ENCODE data around the gene HIRA.

The HIRA gene

GRCh38 chr22:19398206-19398605, 33.3 kb downstream of the HIRA start:
- H3K36me3 ChIP-seq (replicated peaks in 1 of 2; ENCODE audit: control insufficient read depth in 2 of 2, insufficient read depth in 2 of 2, low read length in 2 of 2): peaks cover 39 to 98% of the 10 kb centered on the region in 2 donors
- no peak overlapping the region for H3K27ac ChIP-seq (replicated peaks; ENCODE audit: low read length)
- H3K23ac ChIP-seq (ENCODE audit: low read depth, low read length, poor library complexity): no peak overlapping the region
- no peak overlapping the region for H4K8ac ChIP-seq (ENCODE audit: low read depth, low read length)
- H3K9me3 ChIP-seq (replicated peaks in 1 of 2; ENCODE audit: control insufficient read depth in 2 of 2, insufficient read depth in 1 of 2, low read depth in 1 of 2, low read length in 2 of 2): no peaks in the 10 kb centered on the region
- H3K9ac ChIP-seq (ENCODE audit: low read depth, low read length, poor library complexity): no peak overlapping the region
- H2AK5ac ChIP-seq (ENCODE audit: low read depth, low read length): no peak overlapping the region
- H3K27me3 ChIP-seq (ENCODE audit: control insufficient read depth in 3 of 3, insufficient read depth in 3 of 3, low read depth in 1 of 3, low read length in 3 of 3): no peaks in the 10 kb centered on the region
- no peak overlapping the region for H3K14ac ChIP-seq (ENCODE audit: low read length)
- H3K4me1 ChIP-seq (ENCODE audit: control insufficient read depth in 2 of 2, insufficient read depth in 1 of 2, low read depth in 1 of 2, low read length in 2 of 2): no peaks in the 10 kb centered on the region
- no peak for DNase-seq (ENCODE audit: low spot score)
- no peak overlapping the region for H3K4me3 ChIP-seq (ENCODE audit: low read length in 2 of 2)
- H3K18ac ChIP-seq (ENCODE audit: low read length): no peak overlapping the region
- no peak overlapping the region for H2AFZ ChIP-seq (ENCODE audit: low read length)
- H3K4me2 ChIP-seq (ENCODE audit: insufficient read depth, low read length, poor library complexity, severe bottlenecking): no peak overlapping the region
- no peak overlapping the region for H2BK15ac ChIP-seq (ENCODE audit: low read length)
- WGBS, 2 donors (ENCODE audit: extremely low coverage in 2 of 2, insufficient read length in 2 of 2, insufficient replicate concordance in 1 of 2): no CpG with 5 or more reads among the region's 6 CpGs
- H2BK120ac ChIP-seq (ENCODE audit: low read depth, low read length): no peak overlapping the region
- peaks cover 2% of the 10 kb centered on the region for H3K79me1 ChIP-seq (ENCODE audit: low read depth, low read length)
- H4K91ac ChIP-seq (ENCODE audit: low read depth, low read length, poor library complexity): no peak overlapping the region
- no peak overlapping the region for H3K4ac ChIP-seq (ENCODE audit: low read length)
- no peak overlapping the region for H2BK5ac ChIP-seq (ENCODE audit: low read length)
- H2BK12ac ChIP-seq (ENCODE audit: low read length): no peak overlapping the region

GRCh38 chr22:19397734-19398104, 33.8 kb downstream of the HIRA start:
- H3K27me3 ChIP-seq (ENCODE audit: control insufficient read depth in 3 of 3, insufficient read depth in 3 of 3, low read depth in 1 of 3, low read length in 3 of 3): no peaks in the 10 kb centered on the region
- no peak overlapping the region for H2BK12ac ChIP-seq (ENCODE audit: low read length)
- no peak overlapping the region for H3K9ac ChIP-seq (ENCODE audit: low read depth, low read length, poor library complexity)
- H3K36me3 ChIP-seq (replicated peaks in 1 of 2; ENCODE audit: control insufficient read depth in 2 of 2, insufficient read depth in 2 of 2, low read length in 2 of 2): peaks cover 42 to 98% of the 10 kb centered on the region in 2 donors
- H4K8ac ChIP-seq (ENCODE audit: low read depth, low read length): no peak overlapping the region
- no peak overlapping the region for H3K4me3 ChIP-seq (ENCODE audit: low read length in 2 of 2)
- no peaks in the 10 kb centered on the region for H3K4me1 ChIP-seq (ENCODE audit: control insufficient read depth in 2 of 2, insufficient read depth in 1 of 2, low read depth in 1 of 2, low read length in 2 of 2)
- H3K4ac ChIP-seq (ENCODE audit: low read length): no peak overlapping the region
- H2BK15ac ChIP-seq (ENCODE audit: low read length): no peak overlapping the region
- H3K23ac ChIP-seq (ENCODE audit: low read depth, low read length, poor library complexity): no peak overlapping the region
- H3K18ac ChIP-seq (ENCODE audit: low read length): no peak overlapping the region
- no peak for DNase-seq (ENCODE audit: low spot score)
- no peak overlapping the region for H2AK5ac ChIP-seq (ENCODE audit: low read depth, low read length)
- peaks cover 2% of the 10 kb centered on the region for H3K79me1 ChIP-seq (ENCODE audit: low read depth, low read length)
- H2AFZ ChIP-seq (ENCODE audit: low read length): no peak overlapping the region
- no peak overlapping the region for H3K4me2 ChIP-seq (ENCODE audit: insufficient read depth, low read length, poor library complexity, severe bottlenecking)
- no peak overlapping the region for H3K27ac ChIP-seq (replicated peaks; ENCODE audit: low read length)
- no peak overlapping the region for H3K14ac ChIP-seq (ENCODE audit: low read length)
- H2BK120ac ChIP-seq (ENCODE audit: low read depth, low read length): no peak overlapping the region
- no CpG with 5 or more reads among the region's 3 CpGs for WGBS, 2 donors (ENCODE audit: extremely low coverage in 2 of 2, insufficient read length in 2 of 2, insufficient replicate concordance in 1 of 2)
- no peaks in the 10 kb centered on the region for H3K9me3 ChIP-seq (replicated peaks in 1 of 2; ENCODE audit: control insufficient read depth in 2 of 2, insufficient read depth in 1 of 2, low read depth in 1 of 2, low read length in 2 of 2)
- H2BK5ac ChIP-seq (ENCODE audit: low read length): no peak overlapping the region
- no peak overlapping the region for H4K91ac ChIP-seq (ENCODE audit: low read depth, low read length, poor library complexity)

GRCh38 chr22:19396934-19397733, 34.4 kb downstream of the HIRA start:
- Histone ChIP-seq H3K4me1 (ENCODE audit: control insufficient read depth in 2 of 2, insufficient read depth in 1 of 2, low read depth in 1 of 2, low read length in 2 of 2) (no peaks in the 10 kb centered on the region), H3K27ac (replicated peaks; ENCODE audit: low read length) (no peak overlapping the region), H2AFZ (ENCODE audit: low read length) (no peak overlapping the region), H2BK5ac (ENCODE audit: low read length) (no peak overlapping the region), H3K4me2 (ENCODE audit: insufficient read depth, low read length, poor library complexity, severe bottlenecking) (no peak overlapping the region), H4K91ac (ENCODE audit: low read depth, low read length, poor library complexity) (no peak overlapping the region), H3K9ac (ENCODE audit: low read depth, low read length, poor library complexity) (no peak overlapping the region), H3K36me3 (replicated peaks in 1 of 2; ENCODE audit: control insufficient read depth in 2 of 2, insufficient read depth in 2 of 2, low read length in 2 of 2) (peaks cover 48 to 98% of the 10 kb centered on the region in 2 donors), H3K14ac (ENCODE audit: low read length) (no peak overlapping the region), H3K4ac (ENCODE audit: low read length) (no peak overlapping the region), H2BK12ac (ENCODE audit: low read length) (no peak overlapping the region), H3K23ac (ENCODE audit: low read depth, low read length, poor library complexity) (peak overlapping the region; percentile 68), H3K18ac (ENCODE audit: low read length) (no peak overlapping the region), H2AK5ac (ENCODE audit: low read depth, low read length) (no peak overlapping the region), H2BK15ac (ENCODE audit: low read length) (no peak overlapping the region), H4K8ac (ENCODE audit: low read depth, low read length) (no peak overlapping the region), H3K79me1 (ENCODE audit: low read depth, low read length) (peaks cover 2% of the 10 kb centered on the region), H3K27me3 (ENCODE audit: control insufficient read depth in 3 of 3, insufficient read depth in 3 of 3, low read depth in 1 of 3, low read length in 3 of 3) (no peaks in the 10 kb centered on the region), H3K4me3 (ENCODE audit: low read length in 2 of 2) (no peak overlapping the region), H3K9me3 (replicated peaks in 1 of 2; ENCODE audit: control insufficient read depth in 2 of 2, insufficient read depth in 1 of 2, low read depth in 1 of 2, low read length in 2 of 2) (no peaks in the 10 kb centered on the region), H2BK120ac (ENCODE audit: low read depth, low read length) (no peak overlapping the region)
- no peak for DNase-seq (ENCODE audit: low spot score)
- WGBS, 2 donors (ENCODE audit: extremely low coverage in 2 of 2, insufficient read length in 2 of 2, insufficient replicate concordance in 1 of 2): no CpG with 5 or more reads among the region's 6 CpGs

- Histone ChIP-seq H2BK120ac (ENCODE audit: low read depth, low read length) (no peak overlapping the region), H2AFZ (ENCODE audit: low read length) (no peak overlapping the region), H2BK5ac (ENCODE audit: low read length) (no peak overlapping the region), H3K27ac (replicated peaks; ENCODE audit: low read length) (no peak overlapping the region), H3K9me3 (replicated peaks in 1 of 2; ENCODE audit: control insufficient read depth in 2 of 2, insufficient read depth in 1 of 2, low read depth in 1 of 2, low read length in 2 of 2) (no peaks in the 10 kb centered on the region), H4K8ac (ENCODE audit: low read depth, low read length) (no peak overlapping the region), H2BK15ac (ENCODE audit: low read length) (no peak overlapping the region), H3K4me2 (ENCODE audit: insufficient read depth, low read length, poor library complexity, severe bottlenecking) (no peak overlapping the region), H3K36me3 (replicated peaks in 1 of 2; ENCODE audit: control insufficient read depth in 2 of 2, insufficient read depth in 2 of 2, low read length in 2 of 2) (peaks cover 47 to 98% of the 10 kb centered on the region in 2 donors), H2AK5ac (ENCODE audit: low read depth, low read length) (no peak overlapping the region), H3K9ac (ENCODE audit: low read depth, low read length, poor library complexity) (no peak overlapping the region), H3K4me1 (ENCODE audit: control insufficient read depth in 2 of 2, insufficient read depth in 1 of 2, low read depth in 1 of 2, low read length in 2 of 2) (no peaks in the 10 kb centered on the region), H3K18ac (ENCODE audit: low read length) (no peak overlapping the region), H3K79me1 (ENCODE audit: low read depth, low read length) (peaks cover 2% of the 10 kb centered on the region), H3K14ac (ENCODE audit: low read length) (no peak overlapping the region), H3K4me3 (ENCODE audit: low read length in 2 of 2) (no peak overlapping the region), H3K23ac (ENCODE audit: low read depth, low read length, poor library complexity) (no peak overlapping the region), H4K91ac (ENCODE audit: low read depth, low read length, poor library complexity) (no peak overlapping the region), H3K27me3 (ENCODE audit: control insufficient read depth in 3 of 3, insufficient read depth in 3 of 3, low read depth in 1 of 3, low read length in 3 of 3) (no peaks in the 10 kb centered on the region), H3K4ac (ENCODE audit: low read length) (no peak overlapping the region), H2BK12ac (ENCODE audit: low read length) (no peak overlapping the region)
- WGBS, 2 donors (ENCODE audit: extremely low coverage in 2 of 2, insufficient read length in 2 of 2, insufficient replicate concordance in 1 of 2): no CpG with 5 or more reads among the region's 6 CpGs
- no peak for DNase-seq (ENCODE audit: low spot score)
Measured at GRCh38 chr22:19396561-19396933, 35.0 kb downstream of the HIRA start.

Data from neuronal stem cell (in vitro differentiated cells).